IPS-18c (cell line): ENCODE measurements around the gene DNAH3.
"Not testable (repeated sequence)": the region's sequence is repeated elsewhere in the genome, so short reads cannot be mapped to it uniquely, and the experiment has no call there.

ENCODE experiments used
- H3K4me3 ChIP-seq: 2 replicates; pipeline ENCODE4 v1.7.0; 2013; ENCODE audit warnings: low read depth, mild to moderate bottlenecking, low read length, moderate library complexity; ENCODE audit not compliant: insufficient read depth
- H3K9me3 ChIP-seq: one replicate; pipeline ENCODE4 v1.6.1; 2013; ENCODE audit warnings: mild to moderate bottlenecking, low read length, moderate library complexity; ENCODE audit not compliant: control insufficient read depth, insufficient read depth

The DNAH3 gene

DNA sequence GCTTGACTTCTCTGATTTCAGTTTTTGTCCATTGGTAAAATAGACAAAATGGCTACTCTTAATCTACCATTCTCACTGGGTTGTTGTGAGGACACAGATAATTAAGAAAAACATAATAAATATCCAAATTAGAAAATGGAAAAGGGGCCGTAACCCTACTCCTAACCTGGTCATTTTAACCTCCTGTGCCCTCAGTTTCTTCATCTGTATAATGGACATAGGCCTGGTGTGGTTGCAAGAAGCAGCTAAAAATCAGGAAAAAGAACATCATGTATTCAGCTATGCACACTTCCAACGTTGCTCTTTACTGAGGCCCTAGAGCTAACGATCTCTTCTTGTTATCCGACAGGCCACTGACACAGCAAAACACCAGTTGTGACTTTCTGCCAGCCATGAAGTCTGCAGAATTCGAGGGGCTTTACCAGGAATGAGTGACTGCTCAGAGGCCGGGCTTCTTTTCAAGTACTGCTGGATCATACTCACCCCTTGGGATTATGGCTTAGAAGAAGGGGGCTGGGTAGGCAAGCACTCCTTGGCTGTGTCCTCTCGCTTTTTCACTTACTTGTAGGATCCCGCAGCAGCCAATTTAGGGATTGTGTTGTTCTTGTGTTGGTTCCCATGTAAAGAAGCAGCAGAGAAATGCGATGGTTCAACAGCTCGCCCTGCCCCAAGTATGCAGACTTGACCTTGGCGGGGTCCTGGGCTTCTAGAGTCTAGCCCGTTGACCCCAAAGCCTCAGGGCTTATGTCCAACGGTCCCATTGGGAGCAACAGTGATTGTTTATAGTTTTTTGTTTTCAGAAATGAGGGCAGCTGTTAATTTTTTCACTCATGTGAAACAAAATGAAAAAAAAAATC is 28.7 kb upstream of the DNAH3 start:
- Histone ChIP-seq H3K9me3 (peaks cover 3% of the 10 kb centered on the region), H3K4me3 (no peak overlapping the region)

DNA sequence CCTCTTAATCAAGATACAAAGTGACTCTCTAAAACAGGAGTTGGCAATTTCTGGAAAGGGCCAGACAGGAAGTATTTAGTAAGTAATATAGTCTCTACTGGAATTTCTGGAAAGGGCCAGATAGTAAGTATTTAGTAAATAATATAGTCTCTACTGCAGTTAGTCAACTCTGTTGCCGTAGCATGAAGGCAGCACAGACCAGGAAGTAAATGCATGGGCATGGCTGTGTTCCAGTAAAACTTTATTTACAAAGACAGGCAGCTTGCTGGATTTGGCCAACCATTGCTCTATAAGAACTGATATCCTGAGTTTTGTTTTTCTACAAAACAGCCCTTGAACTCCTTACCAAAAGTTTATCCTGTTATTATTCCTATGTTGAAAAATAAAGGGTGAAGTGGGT is 24.8 kb upstream of the DNAH3 start:
- peaks cover 2% of the 10 kb centered on the region for H3K9me3 ChIP-seq
- H3K4me3 ChIP-seq: no peak overlapping the region

DNA sequence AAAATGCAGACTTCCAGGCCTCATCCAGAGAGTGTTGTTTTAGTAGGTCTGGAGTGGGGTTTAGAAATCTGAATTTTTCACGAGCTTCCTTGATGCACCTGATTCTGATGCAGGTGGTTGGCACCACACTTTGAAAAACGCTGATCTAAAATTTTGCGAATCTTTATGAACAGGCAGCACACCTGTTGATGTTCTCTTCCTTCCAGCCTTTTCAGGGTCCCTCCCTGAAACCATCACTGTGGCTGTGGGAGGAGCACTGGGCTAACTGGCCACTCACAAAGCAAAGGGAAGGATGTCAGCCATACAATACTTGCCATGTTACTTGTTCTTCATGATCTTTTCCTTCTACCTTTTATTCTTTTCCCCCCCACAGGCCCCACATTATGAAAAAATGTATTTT is 22.0 kb upstream of the DNAH3 start:
- no peak overlapping the region for H3K4me3 ChIP-seq
- peaks cover 2% of the 10 kb centered on the region for H3K9me3 ChIP-seq

DNA sequence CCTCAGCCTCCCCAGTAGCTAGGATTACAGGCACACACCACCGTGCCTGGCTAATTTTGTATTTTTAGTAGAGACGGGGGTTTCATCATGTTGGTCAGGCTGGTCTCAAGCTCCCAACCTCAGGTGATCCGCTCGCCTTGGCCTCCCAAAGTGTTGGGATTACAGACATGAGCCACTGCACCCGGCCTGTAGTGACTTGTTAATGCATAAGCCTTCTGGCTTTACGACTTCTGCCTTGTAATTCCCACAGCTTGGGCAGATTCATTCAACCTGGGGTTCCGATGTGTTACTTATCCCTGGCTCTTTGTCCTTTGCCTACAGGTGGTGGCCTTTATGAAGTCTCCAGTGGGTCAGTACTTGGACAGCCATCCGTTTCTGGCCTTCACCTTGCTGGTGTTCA is 19.5 kb upstream of the DNAH3 start:
- not testable (repeated sequence) for H3K4me3 ChIP-seq

DNA sequence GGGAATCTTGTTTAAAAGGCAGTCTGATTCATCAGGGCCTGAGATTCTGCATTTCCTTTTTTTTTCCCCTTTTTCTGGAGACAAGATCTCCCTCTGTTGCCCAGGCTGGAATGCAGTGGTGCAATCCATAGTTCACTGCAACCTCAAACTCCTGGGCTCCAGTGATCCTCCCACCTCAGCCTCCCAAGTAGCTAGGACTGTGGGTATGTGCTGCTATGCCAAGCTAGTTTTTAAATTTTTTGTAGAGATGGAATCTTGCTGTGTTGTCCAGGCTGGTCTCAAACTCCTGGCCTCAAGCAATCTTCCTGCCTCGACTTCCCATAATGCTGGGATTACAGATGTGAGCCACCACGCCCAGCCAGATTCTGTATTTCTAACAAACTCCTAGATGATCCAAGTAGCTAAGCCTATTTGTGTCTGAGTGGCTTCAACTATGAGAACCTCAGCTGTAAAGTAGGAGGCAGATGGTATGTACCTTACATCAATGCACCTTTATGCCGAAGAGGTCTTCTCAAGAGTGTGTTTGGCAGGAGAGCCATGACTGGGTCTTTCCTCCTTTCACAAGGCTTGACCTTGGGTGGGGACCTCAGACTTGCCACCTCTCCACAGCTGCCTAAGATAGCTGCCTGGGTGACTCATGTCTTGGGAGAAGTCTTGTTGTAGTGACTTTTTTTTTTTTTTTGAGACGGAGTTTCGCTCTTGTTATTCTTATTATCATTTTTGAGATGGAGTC is 18.8 kb upstream of the DNAH3 start:
- Histone ChIP-seq H3K4me3 (no peak overlapping the region), H3K9me3 (peaks cover 2% of the 10 kb centered on the region)

More for the DNA sequence above, 19.5 kb upstream of the DNAH3 start:
- not testable (repeated sequence) for H3K9me3 ChIP-seq

DNA sequence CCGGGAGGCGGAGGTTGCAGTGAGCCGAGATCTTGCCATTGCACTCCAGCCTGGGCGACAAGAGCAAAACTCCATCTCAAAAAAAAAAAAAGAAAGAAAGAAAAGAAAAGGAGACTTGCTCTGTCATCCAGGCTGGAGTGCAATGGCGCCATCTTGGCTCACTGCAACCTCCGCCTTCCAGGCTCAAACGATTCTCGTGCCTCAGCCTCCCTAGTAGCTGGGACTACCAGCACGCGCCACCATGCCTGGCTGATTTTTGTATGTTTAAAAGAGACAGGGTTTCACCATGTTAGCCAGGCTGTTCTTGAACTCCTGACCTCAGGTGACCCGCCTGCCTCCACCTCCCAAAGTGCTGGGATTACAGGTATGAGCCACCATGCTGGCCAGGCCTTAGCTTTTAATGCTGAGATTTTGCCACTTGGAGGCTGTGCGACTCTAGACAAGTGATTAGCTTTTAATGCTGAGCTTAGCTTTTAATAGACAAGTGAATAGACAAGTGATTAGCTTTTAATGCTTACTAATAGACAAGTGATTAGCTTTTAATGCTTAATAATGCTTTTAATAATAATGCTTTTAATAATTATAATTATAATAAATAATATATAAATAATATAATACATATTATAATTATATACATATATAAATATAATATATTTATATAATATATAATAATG is 17.4 kb upstream of the DNAH3 start:
- Histone ChIP-seq H3K9me3 (peaks cover 2% of the 10 kb centered on the region), H3K4me3 (no peak overlapping the region)

DNA sequence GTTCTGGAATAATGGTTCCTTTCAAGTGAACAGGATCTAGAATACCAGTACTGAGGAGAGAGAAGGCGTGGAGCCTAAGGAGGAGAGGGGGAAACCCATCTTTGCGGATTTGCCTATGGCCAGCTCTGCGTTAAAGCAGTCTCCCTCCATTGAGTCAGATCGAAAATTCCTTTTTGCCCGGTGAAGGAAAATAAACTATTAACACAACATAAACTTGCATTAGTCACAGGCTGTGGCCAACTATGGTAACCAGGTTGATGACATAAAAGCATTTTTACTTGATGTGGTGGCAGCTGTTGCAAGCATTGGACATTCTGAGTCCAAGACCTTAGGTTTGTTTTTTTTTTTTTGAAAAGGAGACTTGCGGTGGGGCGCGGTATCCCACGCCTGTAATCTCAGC is 16.7 kb upstream of the DNAH3 start:
- H3K9me3 ChIP-seq: peaks cover 2% of the 10 kb centered on the region
- H3K4me3 ChIP-seq: no peak overlapping the region

DNA sequence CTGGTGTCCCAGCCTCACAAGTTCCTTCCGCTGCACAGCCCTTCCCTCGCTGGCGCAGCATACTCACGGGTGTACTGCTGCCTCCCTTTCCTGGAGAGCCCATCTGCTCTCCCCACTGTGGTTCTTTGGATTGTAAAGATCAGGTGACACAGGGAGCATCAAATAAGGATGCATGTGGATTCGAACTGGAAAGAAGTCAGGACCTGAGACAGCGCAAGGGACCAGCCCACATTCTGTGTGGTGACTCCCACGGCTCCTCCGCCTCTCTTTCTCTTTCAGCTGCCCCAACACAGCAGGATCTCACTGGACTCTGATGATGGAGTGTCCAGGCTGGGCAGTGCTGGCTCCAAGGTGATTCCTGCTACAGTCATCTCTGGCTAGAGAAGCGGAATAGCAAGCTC is 15.9 kb upstream of the DNAH3 start:
- peaks cover 1% of the 10 kb centered on the region for H3K9me3 ChIP-seq
- H3K4me3 ChIP-seq: no peak overlapping the region

DNA sequence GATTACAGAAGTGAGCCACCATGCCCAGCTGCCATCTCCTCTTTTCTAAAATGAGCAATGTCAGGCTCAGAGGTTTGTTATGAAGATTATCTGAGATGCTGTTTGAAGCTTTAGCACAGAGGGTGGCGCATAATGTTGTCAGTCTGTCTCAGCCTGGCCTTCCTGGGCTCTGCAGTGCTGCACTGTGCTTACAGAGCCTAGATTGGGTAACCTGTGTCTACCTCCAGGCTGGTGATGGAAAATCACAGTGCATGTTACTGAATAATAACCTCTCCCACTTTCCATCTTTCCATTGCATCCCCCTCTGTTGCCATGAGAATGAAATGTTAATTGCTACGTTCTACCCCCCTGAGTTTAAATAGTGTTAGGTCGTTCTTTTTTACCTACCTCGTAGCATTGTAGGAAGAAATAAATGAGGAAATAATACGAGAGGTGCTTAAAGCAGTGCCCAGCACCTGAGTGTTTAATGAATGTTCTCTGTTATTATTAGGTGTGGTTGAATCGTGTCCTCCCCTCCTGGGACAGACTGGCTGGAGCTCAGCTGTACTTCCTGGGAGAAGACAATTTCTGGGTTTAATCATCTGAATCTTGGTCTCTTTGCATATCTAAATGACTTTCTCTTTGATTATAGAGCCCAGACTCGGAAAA is 14.0 kb upstream of the DNAH3 start:
- H3K4me3 ChIP-seq: no peak overlapping the region
- no peaks in the 10 kb centered on the region for H3K9me3 ChIP-seq

DNA sequence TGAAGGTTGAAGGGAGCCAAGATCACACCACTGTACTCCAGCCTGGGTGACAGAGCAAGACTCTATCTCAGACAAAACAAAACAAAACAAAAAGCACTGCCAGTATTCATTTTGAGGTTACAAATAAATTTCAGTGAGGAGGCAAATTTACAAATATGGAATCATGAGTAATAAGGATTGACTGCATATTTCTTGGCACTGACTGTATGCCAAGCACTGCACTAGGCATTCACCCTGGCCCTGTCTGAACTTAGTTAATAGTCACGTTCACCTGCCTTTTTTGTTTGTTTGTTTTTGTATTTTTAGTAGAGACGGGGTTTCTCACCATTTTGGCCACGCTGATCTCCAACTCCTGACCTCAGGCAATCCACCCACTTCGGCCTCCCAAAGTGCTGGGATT is 12.9 kb upstream of the DNAH3 start:
- Histone ChIP-seq H3K4me3 (no peak overlapping the region), H3K9me3 (no peaks in the 10 kb centered on the region)

DNA sequence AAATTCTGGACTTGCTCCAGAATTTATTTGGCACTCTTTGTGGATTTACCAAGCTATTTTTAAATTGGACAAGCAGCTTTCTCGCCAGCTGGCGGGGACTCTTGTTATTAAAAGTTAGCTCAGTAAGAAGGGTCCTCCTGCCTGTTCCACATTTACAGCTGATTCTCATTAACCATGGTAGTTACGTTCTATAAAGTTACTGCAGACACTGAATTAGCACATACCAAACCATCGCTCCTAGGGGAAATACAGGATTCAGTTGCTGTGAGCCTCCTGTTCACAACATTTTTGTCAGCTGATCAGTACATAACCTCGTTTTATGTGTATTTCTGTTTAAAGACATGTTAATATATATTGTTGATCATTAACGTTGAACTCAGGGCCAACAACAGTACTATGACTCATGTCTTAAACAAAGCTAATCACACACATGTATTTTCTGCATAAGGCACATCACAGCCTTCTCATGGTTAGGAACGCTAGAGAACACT is 12.1 kb upstream of the DNAH3 start:
- Histone ChIP-seq H3K4me3 (no peak overlapping the region), H3K9me3 (no peaks in the 10 kb centered on the region)

DNA sequence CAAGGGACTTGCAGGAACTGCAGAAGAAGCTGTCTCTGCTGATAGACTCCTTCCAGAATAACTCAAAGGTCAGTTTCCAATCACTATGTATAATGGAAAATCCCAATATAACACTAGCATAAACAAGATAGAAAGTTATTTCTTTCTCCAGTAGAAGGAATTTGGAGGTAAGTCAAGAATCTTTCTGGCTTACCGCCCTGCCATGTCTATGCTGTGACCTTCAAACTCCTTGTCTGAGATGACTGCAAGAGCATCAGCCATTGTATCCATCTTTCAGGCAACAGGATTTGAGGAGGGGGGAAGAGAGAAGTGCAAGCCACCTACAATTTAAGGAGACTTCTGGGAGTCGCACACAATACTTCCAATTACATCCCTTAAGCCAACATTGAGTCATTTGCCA is 10.6 kb upstream of the DNAH3 start:
- no peaks in the 10 kb centered on the region for H3K9me3 ChIP-seq

DNA sequence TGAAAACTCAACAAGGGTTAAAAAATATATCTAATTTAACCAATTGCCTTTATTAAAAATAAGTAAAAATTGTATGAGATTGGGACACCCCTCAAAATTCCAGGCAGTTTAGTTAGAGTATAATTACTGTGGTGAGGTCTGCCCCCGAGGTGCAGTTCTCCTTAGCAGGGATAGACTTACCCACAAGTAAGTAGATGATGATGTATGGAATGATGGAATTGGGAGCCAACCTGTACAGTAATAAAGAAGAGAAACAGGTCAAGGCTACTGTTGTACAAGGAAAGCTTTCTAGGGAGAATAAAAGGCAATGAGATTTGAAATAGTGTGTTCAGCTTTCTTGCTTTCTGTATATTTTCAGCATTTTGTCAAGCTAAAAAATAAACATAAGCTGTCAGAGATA is 9.6 kb upstream of the DNAH3 start:
- H3K4me3 ChIP-seq: no peak overlapping the region
- no peaks in the 10 kb centered on the region for H3K9me3 ChIP-seq

More for the DNA sequence above, 10.6 kb upstream of the DNAH3 start:
- no peak overlapping the region for H3K4me3 ChIP-seq

DNA sequence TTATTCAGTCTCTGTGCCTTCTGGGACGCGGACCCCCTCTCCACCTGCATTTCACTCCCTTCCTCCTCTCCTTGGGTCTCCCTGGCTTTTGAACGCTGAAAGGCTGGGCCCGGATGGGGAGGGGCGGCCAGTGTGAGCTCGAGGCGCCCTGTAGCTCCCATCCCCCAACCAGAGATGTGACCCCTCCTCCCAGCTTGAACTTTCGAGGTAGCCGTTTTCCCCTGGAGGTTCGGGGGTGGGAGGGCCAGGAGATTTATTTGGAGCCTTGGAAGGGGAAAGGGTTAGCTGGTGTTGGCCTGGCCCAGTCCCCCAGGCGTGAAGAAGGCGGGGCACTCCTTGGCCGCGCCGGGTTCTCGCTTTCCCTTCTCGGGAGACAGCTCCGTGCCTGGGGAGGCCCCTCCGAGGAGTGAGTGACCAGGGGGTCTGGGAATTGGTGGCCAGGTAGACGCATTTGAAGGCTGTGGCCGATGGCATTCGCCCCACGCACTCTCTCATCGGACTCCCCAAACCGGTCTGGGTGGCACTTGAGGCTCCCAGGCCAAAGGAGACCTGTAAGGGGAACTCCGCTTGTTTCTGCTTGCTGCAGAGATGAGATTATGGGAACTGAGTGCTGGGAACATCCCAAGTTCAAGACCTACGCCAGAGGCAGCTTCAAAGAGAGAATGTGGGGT is 8.8 kb upstream of the DNAH3 start:
- peak overlapping the region; percentile 84 for H3K4me3 ChIP-seq
- H3K9me3 ChIP-seq: no peaks in the 10 kb centered on the region

DNA sequence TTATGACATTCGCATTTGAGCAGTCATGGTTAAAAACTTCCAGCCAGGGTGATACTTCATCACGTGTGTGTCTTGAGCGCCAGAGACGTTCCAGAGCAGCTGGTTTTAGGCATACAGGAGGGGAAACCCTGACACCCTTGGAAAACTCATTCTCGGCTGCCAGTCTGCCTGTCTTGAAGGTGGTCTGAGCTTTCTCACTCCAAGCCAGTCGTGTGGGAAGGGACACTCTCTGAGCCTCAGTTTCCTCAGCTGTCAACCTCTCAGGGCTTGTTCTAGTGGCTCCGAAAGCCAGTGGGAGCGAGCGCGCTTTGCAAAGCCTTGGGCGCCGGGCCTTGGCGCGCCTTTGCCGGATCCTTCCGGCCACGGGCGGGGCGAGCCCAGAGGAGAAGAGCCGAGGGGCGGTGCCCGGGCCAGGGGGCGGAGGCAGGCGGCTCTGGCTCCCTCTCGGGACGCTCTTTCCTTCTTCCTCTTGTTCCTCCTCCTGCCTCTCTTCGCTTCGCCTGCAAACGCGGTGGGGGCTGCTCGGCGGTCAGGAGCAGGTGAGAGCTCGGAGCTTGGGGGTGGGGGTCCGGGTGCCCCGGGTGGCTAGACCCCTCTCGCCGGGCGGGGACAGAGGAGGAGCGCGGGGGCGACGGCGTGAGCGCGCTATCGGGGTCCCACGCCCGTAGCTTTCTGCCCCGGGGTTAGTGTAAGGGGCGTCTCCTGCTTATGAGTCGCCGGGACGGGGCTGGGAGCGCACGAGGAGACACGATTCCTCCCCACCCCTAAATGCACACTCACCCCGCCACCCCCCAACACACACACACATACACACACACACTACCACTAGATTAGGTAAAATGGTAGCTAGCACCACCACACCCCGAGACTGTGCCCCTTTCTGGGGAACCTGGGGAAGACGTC is 7.8 kb upstream of the DNAH3 start, which contains the start of gene LDAF1:
Gene LDAF1 (plus strand): TSS at position 467 of the 903 bp plus-strand sequence. CDS start 2,509 bp downstream, outside the sequence.
- peak within 1 kb of the TSS; percentile 84 for H3K4me3 ChIP-seq
- H3K9me3 ChIP-seq: no peaks in the 10 kb centered on the region

DNA sequence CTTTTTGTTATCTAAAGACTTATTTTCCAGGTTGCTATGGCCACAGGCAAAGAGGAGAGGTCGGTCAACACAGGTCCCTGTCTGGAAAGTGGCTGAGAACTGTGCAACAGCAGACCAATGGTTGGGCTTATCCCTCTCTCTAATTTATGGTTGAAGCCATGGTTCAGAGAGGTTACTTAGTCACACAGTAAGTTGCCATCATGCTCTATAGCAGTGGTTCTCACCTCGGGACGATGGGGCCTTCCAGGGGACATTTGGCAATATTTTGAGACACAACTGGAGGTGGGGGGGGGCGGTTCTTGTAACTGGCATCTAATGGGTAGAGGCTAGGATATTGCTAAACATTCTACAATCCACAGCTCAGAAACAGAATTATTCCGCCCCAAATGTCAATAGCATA is 7.0 kb upstream of the DNAH3 start:
- Histone ChIP-seq H3K4me3 (no peak overlapping the region), H3K9me3 (no peaks in the 10 kb centered on the region)
